ENCODE measurements around the gene LRRFIP1.
A peak's percentile ranks its signal among the peaks of the same experiment; 100 is the strongest.
"Not testable (repeated sequence)": the region's sequence is repeated elsewhere in the genome, so short reads cannot be mapped to it uniquely, and the experiment has no call there.

Gene LRRFIP1

GRCh38 chr2:237744613-237745249 is 117.3 kb downstream of the LRRFIP1 start:
- peak; percentile 99 for TF ChIP-seq CTCF (conservative IDR thresholded peaks at IDR 0.05; ENCODE audit: low read depth, low read length)
- H3K4me3 ChIP-seq (ENCODE audit: low read depth, low read length) = no peak overlapping the region
- peak; percentile 70 for DNase-seq (ENCODE audit: low read depth)

DNA sequence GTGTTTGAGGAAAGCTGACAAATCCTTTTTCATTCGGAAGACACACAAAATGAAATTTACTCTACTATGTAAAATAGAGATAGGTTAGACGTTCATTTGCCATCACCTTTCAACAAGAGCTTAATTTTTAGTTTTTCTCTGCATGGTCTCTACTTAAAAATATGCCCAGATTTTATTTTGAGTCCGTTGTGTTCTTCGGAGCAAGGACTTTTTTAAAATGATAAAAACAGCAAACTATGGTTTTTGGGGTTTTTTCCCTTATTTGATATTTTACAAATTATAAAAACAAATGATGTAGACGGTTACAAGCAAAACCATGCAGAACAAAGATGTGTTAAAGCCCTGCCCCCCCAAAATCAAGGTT is 117.8 kb downstream of the LRRFIP1 start:
- TF ChIP-seq CTCF (conservative IDR thresholded peaks at IDR 0.05; ENCODE audit: low read depth, low read length) = no peak
- no peak for DNase-seq (ENCODE audit: low read depth)

DNA sequence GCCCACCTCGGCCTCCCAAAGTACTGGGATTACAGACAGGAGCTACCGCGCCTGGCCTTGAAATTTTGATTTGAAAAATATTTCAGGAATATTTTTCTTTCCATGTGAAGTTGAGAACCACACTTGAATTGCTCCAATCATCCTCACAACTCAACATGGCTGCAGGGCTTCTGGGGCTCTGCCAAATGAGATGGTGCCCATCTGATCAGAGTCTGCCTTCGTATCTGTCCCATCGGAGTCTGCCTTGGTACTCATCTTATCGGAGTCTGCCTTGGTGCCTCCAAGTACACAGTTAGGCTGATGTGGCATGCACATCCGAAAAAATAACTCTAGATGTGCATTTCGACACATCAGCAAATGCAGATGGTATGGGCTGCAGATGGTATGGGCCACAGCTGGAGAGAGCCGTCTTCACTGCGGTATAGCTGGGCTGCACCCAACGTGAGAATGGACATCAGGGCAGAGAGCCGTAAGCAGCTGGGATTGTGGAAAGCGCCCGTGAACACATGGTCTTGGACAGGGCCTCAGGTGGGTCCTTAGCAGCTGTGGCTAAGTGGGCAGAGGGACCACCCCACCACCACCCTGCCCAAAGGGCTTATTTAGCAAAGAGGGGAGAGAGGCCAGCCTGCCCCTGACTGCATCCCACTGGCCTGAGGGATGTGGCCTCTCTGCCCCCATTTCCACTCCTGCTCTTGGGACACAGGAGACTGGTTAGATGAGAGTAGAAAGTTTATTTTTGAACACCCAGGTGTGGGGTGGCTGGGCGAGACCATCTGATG is 119.1 kb downstream of the LRRFIP1 start:
- no peak for DNase-seq (ENCODE audit: low read depth)
- no peak for TF ChIP-seq CTCF (conservative IDR thresholded peaks at IDR 0.05; ENCODE audit: low read depth, low read length)
- no peak overlapping the region for H3K4me3 ChIP-seq (ENCODE audit: low read depth, low read length)

More for the DNA sequence above, 117.8 kb downstream of the LRRFIP1 start:
- no peak overlapping the region for H3K4me3 ChIP-seq (ENCODE audit: low read depth, low read length)

DNA sequence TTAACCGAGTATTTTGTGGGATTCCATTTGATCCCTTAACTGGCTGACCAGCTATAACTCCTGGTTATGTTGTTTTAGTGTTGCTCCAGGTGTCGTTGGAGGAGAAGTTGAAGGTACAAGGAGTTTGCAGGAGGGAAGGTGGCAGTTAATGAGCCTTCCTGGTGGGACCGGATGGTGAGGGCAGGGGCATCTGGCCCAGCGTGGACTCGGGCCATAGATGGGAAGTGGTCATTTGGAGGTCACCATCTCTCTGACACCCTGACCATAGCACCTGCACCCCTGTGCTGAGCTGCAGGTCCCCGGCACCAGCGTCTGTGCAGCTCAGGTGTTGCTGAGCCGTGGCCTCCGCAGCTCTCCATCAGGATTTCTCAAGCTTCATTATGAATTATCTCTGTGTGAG is 119.8 kb downstream of the LRRFIP1 start:
- DNase-seq (ENCODE audit: low read depth) = no peak
- H3K4me3 ChIP-seq (ENCODE audit: low read depth, low read length) = no peak overlapping the region
- TF ChIP-seq CTCF (conservative IDR thresholded peaks at IDR 0.05; ENCODE audit: low read depth, low read length) = no peak

- no peak overlapping the region for H3K4me3 ChIP-seq (ENCODE audit: low read depth, low read length)
- no peak for TF ChIP-seq CTCF (conservative IDR thresholded peaks at IDR 0.05; ENCODE audit: low read depth, low read length)
- DNase-seq (ENCODE audit: low read depth) = no peak
These were observed 121.6 kb downstream of the LRRFIP1 start for GRCh38 chr2:237749002-237749401.

DNA sequence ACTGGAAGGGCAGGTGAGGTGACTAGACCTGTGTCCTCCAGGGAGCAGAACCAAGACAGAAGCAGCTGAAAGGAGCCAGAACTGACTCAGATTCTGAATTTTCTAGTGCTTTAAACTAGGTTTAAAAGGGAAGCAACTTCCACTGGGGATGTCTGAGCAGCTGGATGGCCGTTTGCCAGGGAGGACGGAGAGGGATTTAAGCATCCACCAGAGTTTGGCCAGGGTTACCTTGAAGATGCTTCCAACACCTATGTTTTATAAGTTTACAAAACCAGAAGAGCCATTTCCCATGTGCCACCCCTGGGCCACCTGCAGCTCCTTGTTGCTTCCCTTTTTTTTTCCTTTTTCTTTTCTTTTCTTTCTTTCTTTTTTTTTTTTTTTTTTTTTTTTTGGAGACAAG is 122.6 kb downstream of the LRRFIP1 start:
- DNase-seq (ENCODE audit: low read depth) = no peak
- no peak for TF ChIP-seq CTCF (conservative IDR thresholded peaks at IDR 0.05; ENCODE audit: low read depth, low read length)
- no peak overlapping the region for H3K4me3 ChIP-seq (ENCODE audit: low read depth, low read length)

GRCh38 chr2:237750441-237750840 is 123.1 kb downstream of the LRRFIP1 start:
- not testable (repeated sequence) for DNase-seq (ENCODE audit: low read depth); H3K4me3 ChIP-seq (ENCODE audit: low read depth, low read length)
